Heart left ventricle (tissue), 13 donors: ENCODE data around the gene CDH23.

ENCODE experiments used
- POLR2A ChIP-seq, 2 donors: fragments of 450-650 bp; IDR thresholded peaks; one replicate each; pipeline ENCODE4 v1.6.1; 2017; ENCODE audit warnings: antibody characterized with exemption in 2 of 2, mild to moderate bottlenecking in 2 of 2, moderate library complexity in 2 of 2
- TF ChIP-seq, protein P1 (sequence below), 12 donors: fragments of 200-600 bp; sonication (generic) in 4 of 12; IDR thresholded peaks; one replicate each; pipeline versions ENCODE4 v1.5.0 to v1.8.0; 2018 to 2022; ENCODE audit warnings: antibody characterized with exemption in 12 of 12, mild to moderate bottlenecking in 5 of 12
- donor health status: ischemic (EF 13 %, LVEDD 7.1; RV severe dilation, severe dysfunction).
- donor health status: DM: no; HTN: yes; CAD: no.
- donor health status: DM: no; HTN: no; CAD: no.
- donor health status: ischemic (EF 25% LVEDD 6.9; RV normal size, moderate dysfunction).
- donor health status: ischemic (EF 25% LVEDD 5.7; RV mildly dilated, moderate dysfunction).
- donor health status: ischemic (EF 35%, LVEDD 5.7; RV mildly dilated, moderate dysfunction).
- donor health status: nonischemic (EF 11% LVEDD 7.7; RV severe dilation, severe dysfunction).
- donor health status: DM: yes; HTN: yes; CAD: no.
- donor health status: PGD.
- donor health status: ischemic (EF 29% LVEDD 5.4; RV normal size, mild dysfunction).
- donor health status: nonischemic (EF 23%, LVEDD 6.1; RV moderate dilation, normal function).

DNA sequence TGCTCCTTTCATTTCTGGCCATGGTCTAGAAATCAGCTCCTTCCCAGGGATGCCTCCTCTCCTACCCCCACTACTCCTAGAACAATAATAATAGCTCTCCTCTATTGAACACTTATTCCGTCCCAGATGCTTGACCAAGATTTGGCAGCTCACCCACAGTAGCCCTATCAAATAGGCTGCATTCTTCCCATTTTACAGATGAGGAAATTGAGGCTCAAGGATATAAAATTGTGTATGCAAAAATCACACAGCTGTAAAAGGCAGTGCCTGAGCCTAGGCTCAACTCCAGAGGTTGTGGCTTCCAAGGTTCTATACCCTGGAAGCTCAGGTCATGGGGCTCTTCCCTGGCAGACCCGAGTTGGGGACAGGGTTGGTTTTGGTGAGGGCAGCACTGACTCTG lies 240.6 kb downstream of the CDH23 start:
- TF ChIP-seq, protein P1, sequence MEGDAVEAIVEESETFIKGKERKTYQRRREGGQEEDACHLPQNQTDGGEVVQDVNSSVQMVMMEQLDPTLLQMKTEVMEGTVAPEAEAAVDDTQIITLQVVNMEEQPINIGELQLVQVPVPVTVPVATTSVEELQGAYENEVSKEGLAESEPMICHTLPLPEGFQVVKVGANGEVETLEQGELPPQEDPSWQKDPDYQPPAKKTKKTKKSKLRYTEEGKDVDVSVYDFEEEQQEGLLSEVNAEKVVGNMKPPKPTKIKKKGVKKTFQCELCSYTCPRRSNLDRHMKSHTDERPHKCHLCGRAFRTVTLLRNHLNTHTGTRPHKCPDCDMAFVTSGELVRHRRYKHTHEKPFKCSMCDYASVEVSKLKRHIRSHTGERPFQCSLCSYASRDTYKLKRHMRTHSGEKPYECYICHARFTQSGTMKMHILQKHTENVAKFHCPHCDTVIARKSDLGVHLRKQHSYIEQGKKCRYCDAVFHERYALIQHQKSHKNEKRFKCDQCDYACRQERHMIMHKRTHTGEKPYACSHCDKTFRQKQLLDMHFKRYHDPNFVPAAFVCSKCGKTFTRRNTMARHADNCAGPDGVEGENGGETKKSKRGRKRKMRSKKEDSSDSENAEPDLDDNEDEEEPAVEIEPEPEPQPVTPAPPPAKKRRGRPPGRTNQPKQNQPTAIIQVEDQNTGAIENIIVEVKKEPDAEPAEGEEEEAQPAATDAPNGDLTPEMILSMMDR (IDR thresholded peaks at IDR 0.05): no peak
- no peak for TF ChIP-seq POLR2A (IDR thresholded peaks at IDR 0.05)
